OCI-LY1 (cell line): ENCODE data around the gene SPATA33.
A peak's percentile ranks its signal among the peaks of the same experiment; 100 is the strongest.

Experiments used
- H2AFZ ChIP-seq: fragments of 200-600 bp; sonication (generic), shearing (Covaris generic); 2 replicates; pipeline ENCODE4 v1.6.0; 2014; ENCODE audit warnings: antibody characterized with exemption, mild to moderate bottlenecking, low read length
- H3F3A ChIP-seq: fragments of 200-600 bp; sonication (generic), shearing (Covaris generic); 2 replicates; pipeline ENCODE4 v1.6.0; 2014; ENCODE audit warnings: mild to moderate bottlenecking, antibody characterized with exemption, low read length, moderate library complexity; ENCODE audit not compliant: insufficient read depth
- H3K27ac ChIP-seq: fragments of 200-600 bp; sonication (generic); 2 replicates; pipeline ENCODE4 v1.5.1; 2014; ENCODE audit warnings: low read length, mixed run types, mild to moderate bottlenecking, low read depth; ENCODE audit not compliant: poor library complexity, severe bottlenecking
- H3K27me3 ChIP-seq: fragments of 200-600 bp; sonication (generic); 2 replicates; pipeline ENCODE4 v1.6.0; 2014; ENCODE audit warnings: antibody characterized with exemption, mild to moderate bottlenecking, low read length, moderate library complexity; ENCODE audit not compliant: insufficient read depth
- H3K36me3 ChIP-seq: fragments of 200-600 bp; sonication (generic); 2 replicates; pipeline ENCODE4 v1.6.1; 2014; ENCODE audit warnings: mild to moderate bottlenecking, antibody characterized with exemption, low read length, moderate library complexity, mixed read lengths; ENCODE audit not compliant: insufficient read depth
- H3K4me1 ChIP-seq: fragments of 200-600 bp; sonication (generic); 2 replicates; pipeline ENCODE4 v1.5.1; 2014; ENCODE audit warnings: mild to moderate bottlenecking, low read length, moderate library complexity; ENCODE audit not compliant: insufficient read depth, severe bottlenecking
- H3K4me2 ChIP-seq: fragments of 200-600 bp; sonication (generic), shearing (Covaris generic); 2 replicates; pipeline ENCODE4 v1.6.1; 2014; ENCODE audit warnings: low read length
- H3K4me3 ChIP-seq: fragments of 200-600 bp; sonication (generic); 2 replicates; pipeline ENCODE4 v1.5.1; 2014; ENCODE audit warnings: low read length, low read depth, mild to moderate bottlenecking, mixed read lengths; ENCODE audit not compliant: poor library complexity, severe bottlenecking
- H3K79me2 ChIP-seq: fragments of 200-600 bp; shearing (Covaris generic); 2 replicates; pipeline ENCODE4 v1.6.1; 2016; ENCODE audit warnings: mixed run types, low read length, mixed read lengths; ENCODE audit not compliant: insufficient read depth
- H3K9ac ChIP-seq: fragments of 200-600 bp; sonication (generic), shearing (Covaris generic); 2 replicates; pipeline ENCODE4 v1.6.1; 2014; ENCODE audit warnings: mild to moderate bottlenecking, low read length, mixed read lengths
- H3K9me2 ChIP-seq: fragments of 200-600 bp; sonication (generic), shearing (Covaris generic); 2 replicates; pipeline ENCODE4 v1.6.1; 2014; ENCODE audit warnings: low read depth, mild to moderate bottlenecking, low read length, mixed read lengths
- H3K9me3 ChIP-seq: fragments of 200-600 bp; shearing (Covaris generic); 2 replicates; pipeline ENCODE4 v1.6.1; 2014; ENCODE audit warnings: low read length, mixed read lengths
- H4K20me1 ChIP-seq: fragments of 200-600 bp; sonication (generic), shearing (Covaris generic); 2 replicates; pipeline ENCODE4 v1.6.0; 2016; ENCODE audit warnings: mild to moderate bottlenecking, low read length; ENCODE audit not compliant: insufficient read depth
- EZH2 ChIP-seq: fragments of 200-600 bp; sonication (generic), shearing (Covaris generic); IDR thresholded peaks from 2 replicates; pipeline ENCODE4 v1.8.0; 2017; ENCODE audit warnings: borderline replicate concordance, mixed run types, mild to moderate bottlenecking, antibody characterized with exemption, low read length, moderate library complexity, mixed read lengths
- TF ChIP-seq, protein P1 (sequence below): fragments of 200-600 bp; sonication (generic), shearing (Covaris generic); IDR thresholded peaks from 2 replicates; pipeline ENCODE4 v1.5.1; 2017; ENCODE audit warnings: mild to moderate bottlenecking, antibody characterized with exemption, low read length, moderate library complexity, mixed read lengths

Gene SPATA33

DNA sequence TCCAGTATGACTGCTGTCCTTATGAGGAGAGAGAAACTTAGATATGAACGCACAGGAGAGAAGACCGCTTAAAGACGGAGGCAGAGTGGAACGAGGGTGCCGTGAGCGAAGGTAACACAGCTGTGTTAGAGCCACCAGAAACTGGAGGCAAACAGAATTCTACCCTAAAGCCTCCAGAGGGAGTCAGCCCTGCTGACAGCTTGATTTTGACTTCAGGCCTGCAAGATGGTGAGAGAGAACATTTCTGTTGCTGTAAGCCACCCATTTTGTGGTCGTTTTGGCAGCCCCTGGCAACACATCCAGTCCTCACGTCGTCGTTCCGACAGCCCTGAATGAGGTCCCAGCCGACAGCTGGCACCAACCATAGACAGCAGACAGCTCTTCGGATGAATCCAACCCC lies 46.6 kb downstream of the SPATA33 start:
- Histone ChIP-seq H3K36me3 (peaks cover under 1% of the 10 kb centered on the region; the same call in 1 of the 2 replicates), H3K9ac (no peak overlapping the region), H4K20me1 (no peaks in the 10 kb centered on the region), H3K4me1 (peaks cover 30% of the 10 kb centered on the region), H2AFZ (no peak overlapping the region), H3K4me3 (no peak overlapping the region), H3K9me3 (no peaks in the 10 kb centered on the region), H3K9me2 (no peaks in the 10 kb centered on the region), H3F3A (no peaks in the 10 kb centered on the region), H3K27me3 (0 out of 2 replicates have a peak, but pooled peaks cover 1% of the 10 kb centered on the region), H3K79me2 (no peaks in the 10 kb centered on the region), H3K4me2 (no peak overlapping the region), H3K27ac (no peak overlapping the region)
- TF ChIP-seq, protein P1, sequence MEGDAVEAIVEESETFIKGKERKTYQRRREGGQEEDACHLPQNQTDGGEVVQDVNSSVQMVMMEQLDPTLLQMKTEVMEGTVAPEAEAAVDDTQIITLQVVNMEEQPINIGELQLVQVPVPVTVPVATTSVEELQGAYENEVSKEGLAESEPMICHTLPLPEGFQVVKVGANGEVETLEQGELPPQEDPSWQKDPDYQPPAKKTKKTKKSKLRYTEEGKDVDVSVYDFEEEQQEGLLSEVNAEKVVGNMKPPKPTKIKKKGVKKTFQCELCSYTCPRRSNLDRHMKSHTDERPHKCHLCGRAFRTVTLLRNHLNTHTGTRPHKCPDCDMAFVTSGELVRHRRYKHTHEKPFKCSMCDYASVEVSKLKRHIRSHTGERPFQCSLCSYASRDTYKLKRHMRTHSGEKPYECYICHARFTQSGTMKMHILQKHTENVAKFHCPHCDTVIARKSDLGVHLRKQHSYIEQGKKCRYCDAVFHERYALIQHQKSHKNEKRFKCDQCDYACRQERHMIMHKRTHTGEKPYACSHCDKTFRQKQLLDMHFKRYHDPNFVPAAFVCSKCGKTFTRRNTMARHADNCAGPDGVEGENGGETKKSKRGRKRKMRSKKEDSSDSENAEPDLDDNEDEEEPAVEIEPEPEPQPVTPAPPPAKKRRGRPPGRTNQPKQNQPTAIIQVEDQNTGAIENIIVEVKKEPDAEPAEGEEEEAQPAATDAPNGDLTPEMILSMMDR: peak; percentile 9; the same call in 1 of the 2 replicates
- TF ChIP-seq EZH2: no peak

DNA sequence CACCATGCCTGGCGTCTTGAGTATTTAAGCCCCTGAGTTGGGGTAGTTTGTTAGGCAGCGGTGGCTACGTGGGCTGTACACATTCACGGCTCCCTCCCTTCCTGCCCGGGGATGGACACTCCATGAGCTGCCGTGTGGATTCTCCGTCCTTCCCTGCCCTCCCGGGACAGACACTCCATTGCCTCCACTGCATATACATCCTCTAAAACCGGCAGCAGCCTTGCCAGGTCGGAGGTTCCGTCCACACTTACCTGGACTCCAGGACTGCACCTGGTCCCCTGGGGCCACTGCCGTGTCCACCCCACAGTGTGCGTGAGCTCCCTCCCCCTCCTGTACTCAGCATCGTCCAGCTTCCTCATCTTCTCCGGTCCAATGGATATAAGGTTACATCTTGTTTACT lies 47.4 kb downstream of the SPATA33 start:
- H3K4me1 ChIP-seq: peaks cover 27% of the 10 kb centered on the region
- H3K4me3 ChIP-seq: no peak overlapping the region
- 0 out of 2 replicates have a peak, but pooled peaks cover 5% of the 10 kb centered on the region for H3K27me3 ChIP-seq
- H3K4me2 ChIP-seq: no peak overlapping the region
- no peaks in the 10 kb centered on the region for H3F3A ChIP-seq
- H3K79me2 ChIP-seq: no peaks in the 10 kb centered on the region
- H3K9me2 ChIP-seq: no peaks in the 10 kb centered on the region
- H3K27ac ChIP-seq: no peak overlapping the region
- H3K9me3 ChIP-seq: no peaks in the 10 kb centered on the region
- H3K9ac ChIP-seq: no peak overlapping the region
- TF ChIP-seq EZH2: no peak
- TF ChIP-seq, protein P1: no peak
- H2AFZ ChIP-seq: no peak overlapping the region
- no peaks in the 10 kb centered on the region for H4K20me1 ChIP-seq
- H3K36me3 ChIP-seq: no peaks in the 10 kb centered on the region

DNA sequence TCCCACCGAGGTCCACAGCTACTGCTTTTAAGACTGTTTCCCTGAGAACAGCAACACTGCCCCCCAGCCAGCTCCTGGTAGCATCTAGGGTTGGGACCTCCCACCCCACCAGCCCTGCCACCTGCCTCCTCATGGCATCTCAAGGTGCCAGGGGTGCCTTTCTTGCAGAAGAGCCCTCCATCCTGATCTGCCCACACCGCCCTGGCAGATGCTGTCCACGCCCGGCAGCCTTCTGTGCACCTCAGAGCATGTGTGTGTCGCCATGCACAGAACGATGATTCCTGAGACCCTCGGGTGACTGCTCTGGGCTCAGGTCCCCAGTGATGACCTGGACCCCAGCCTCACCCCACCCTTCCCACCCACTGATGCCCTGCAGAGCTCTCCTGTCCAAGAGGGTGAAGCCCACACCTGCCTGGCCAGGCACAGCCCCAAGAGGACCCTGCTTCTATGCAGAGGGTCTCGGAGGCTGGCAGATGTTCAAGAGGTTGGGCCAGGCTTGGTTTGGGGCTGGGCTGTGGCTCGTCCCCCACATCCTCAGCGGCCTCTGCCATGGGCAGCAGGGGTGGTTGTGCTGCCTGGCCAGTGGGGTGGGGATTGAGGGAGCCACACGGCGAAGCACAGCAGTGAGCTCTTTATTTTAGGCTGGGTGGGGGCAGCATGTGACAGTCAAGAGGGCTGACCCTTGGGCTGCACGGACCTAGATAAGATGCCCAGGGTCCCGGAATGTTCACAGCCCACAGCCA lies 49.1 kb downstream of the SPATA33 start:
- Histone ChIP-seq H3K9ac (peak overlapping the region; percentile 52; the same call in 1 of the 2 replicates), H3F3A (no peaks in the 10 kb centered on the region), H3K9me3 (no peaks in the 10 kb centered on the region), H3K27me3 (0 out of 2 replicates have a peak, but pooled peaks cover 5% of the 10 kb centered on the region), H2AFZ (no peak overlapping the region), H3K4me2 (peak overlapping the region; percentile 66), H3K9me2 (no peaks in the 10 kb centered on the region), H3K79me2 (no peaks in the 10 kb centered on the region), H3K27ac (no peak overlapping the region), H3K4me1 (peaks cover 15% of the 10 kb centered on the region), H3K36me3 (no peaks in the 10 kb centered on the region), H4K20me1 (no peaks in the 10 kb centered on the region), H3K4me3 (peak overlapping the region; percentile 37)
- TF ChIP-seq, protein P1: no peak
- no peak for TF ChIP-seq EZH2
